ENCODE results near the gene RBM38.

RBM38 gene

GRCh38 chr20:57439993-57440392 lies 48.8 kb downstream of the RBM38 start:
- no peak for DNase-seq

DNA sequence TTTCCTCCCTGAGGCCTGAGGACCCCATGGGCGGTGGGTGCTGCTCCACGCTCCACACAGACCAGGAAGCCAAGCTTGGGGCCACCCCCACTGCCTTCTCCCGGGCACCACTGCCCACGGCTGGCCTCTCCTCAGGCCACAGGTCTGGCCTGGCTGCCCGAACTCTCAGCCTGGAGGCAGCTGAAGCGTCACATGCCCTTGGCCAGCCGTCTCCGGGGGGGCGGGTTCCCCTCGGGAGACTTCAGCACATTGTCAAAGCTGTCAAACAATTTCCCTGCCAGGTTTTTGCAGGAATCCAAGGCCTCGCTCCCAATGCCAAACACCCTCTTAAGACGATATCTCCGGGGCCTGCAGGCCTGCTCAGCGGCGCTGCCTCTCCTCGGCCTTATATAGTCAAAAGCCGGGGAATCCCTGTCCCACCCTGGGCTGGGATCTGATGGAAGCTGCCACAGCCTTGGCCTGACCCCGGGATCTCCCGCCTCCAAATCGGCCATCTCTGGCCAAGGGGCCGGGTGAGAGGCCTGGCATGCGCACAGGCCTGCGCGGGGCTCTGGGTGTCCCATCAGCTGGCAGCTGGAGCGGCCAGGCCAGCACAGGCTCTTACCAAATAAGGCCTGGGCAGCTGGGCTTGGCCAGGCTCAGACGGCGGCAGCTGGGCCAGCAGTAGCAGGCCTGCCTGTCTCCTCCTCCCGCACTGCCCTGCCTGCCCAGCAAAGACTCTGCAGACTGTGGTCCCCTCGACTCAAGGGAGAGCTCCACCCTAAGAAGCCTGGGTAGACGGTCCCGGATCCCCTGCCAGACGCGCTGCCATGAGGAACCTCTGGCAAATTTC lies 49.7 kb downstream of the RBM38 start:
- DNase-seq = peak; percentile 82

DNA sequence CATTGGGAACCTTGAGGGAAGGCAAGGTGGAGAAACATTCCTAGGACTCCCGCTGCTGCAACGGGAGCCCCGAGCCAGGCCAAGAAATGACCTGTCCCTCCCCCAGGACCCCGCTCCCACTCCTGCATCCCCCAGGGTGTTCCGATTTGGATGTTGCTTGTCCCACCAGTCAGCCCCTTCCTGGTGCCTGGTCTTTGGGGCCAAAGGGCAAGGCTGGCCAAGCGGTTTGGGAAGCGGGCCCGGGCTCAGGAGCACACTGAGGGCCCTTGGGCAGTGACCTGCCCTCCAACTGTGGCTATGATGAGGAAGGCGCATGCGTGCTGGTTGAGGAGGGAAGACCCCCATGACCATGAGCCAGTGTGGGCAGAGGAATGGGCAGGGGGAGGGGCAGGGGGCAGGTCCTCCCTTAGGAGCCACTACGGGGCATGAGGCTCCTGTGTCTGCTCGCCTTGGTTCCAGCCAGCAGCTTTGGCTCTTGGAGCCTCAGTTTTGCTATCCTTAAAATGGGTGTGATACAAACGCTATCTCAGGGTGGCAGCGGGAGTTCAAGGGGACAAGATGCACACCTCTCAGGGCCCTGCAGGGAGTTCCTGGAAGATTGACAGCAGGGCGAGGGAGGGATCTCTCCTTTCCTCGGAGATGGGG lies 50.4 kb downstream of the RBM38 start:
- DNase-seq = no peak

GRCh38 chr20:57442158-57442887 lies 51.1 kb downstream of the RBM38 start:
- DNase-seq = no peak

DNA sequence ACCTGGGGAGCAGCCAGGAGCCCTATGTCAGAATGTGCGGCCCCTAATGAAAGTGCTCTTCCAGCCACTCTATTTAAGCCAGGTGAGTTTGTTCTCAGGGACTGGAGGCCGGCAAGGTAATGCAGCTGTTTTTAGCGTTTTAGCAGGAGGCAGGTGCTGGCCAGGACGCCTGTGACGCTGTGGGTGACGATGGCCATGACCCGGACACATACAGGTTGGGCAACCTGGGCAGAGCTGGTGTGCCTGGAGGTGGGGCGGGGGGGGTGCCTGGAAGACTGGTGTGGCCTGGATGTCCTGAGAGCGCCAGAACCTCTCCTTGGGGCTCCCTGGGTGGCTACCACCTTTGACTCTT lies 51.7 kb downstream of the RBM38 start:
- DNase-seq = no peak

DNA sequence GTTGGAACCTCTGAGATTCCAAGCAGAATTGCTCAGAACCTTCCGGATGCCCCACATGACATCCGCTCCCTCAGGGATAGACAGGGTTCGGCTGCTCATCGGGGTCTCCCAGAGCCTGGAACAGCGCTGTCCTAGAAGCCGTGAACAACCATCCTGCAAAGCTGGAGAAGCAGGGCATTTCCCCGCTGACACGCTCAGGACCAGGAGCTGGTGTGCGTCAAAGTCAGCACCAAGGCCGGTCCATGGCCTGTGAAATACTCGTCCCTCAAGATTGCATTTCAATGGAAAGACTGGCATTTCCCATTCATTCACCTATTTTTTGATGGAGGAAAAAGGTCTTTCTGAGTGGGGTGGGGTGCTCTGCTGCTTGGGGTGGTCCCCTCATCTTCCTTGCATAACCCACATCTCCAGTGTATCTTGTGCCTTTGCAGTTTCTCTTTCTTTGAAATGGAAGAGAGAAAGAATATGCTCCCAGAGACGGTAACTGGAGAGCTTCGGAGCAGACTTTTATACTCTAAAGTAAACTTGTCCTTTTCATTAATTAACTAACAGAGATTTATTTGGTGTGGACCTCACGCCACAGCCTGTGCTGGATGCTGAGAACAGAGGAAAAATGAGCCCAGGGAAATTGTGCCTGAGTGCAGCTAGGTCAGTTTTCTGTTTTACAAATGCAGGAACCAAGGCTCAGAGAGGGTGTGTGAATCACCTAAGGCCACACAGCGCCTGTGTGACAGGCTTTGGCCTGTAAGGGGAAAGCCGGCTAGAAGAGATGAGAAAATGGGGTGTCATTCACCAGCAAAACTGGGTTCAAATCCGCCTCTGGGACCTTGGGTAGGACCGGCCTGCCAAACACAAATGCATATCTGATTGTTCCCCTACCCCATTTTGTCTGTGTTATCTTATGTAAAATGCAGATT lies 52.4 kb downstream of the RBM38 start:
- no peak for DNase-seq

- DNase-seq = no peak
These were observed 53.3 kb downstream of the RBM38 start for GRCh38 chr20:57444394-57445048.

- peak; percentile 30 for DNase-seq
These were observed 54.1 kb downstream of the RBM38 start for GRCh38 chr20:57445298-57445697.

DNA sequence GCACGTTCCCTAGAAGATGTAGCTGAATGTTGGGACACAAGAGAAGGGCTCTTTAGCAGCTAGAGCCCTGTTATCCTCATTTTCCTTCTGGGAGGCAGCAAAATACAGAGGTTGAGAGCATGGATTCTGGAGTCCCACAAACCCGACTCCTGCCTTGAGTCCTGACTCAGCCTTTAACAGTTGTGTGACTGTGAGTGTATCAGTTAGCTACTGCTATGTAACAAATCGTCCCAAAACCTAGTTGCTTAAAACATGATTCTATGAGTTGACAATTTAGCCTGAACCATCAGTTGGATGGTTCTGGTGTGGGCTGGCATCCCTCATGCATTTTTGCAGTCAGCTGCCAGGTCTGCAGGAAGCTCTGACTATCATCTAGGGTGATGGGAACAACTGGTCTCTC lies 54.6 kb downstream of the RBM38 start:
- no peak for DNase-seq

GRCh38 chr20:57448764-57449354 lies 57.7 kb downstream of the RBM38 start:
- no peak for DNase-seq

DNA sequence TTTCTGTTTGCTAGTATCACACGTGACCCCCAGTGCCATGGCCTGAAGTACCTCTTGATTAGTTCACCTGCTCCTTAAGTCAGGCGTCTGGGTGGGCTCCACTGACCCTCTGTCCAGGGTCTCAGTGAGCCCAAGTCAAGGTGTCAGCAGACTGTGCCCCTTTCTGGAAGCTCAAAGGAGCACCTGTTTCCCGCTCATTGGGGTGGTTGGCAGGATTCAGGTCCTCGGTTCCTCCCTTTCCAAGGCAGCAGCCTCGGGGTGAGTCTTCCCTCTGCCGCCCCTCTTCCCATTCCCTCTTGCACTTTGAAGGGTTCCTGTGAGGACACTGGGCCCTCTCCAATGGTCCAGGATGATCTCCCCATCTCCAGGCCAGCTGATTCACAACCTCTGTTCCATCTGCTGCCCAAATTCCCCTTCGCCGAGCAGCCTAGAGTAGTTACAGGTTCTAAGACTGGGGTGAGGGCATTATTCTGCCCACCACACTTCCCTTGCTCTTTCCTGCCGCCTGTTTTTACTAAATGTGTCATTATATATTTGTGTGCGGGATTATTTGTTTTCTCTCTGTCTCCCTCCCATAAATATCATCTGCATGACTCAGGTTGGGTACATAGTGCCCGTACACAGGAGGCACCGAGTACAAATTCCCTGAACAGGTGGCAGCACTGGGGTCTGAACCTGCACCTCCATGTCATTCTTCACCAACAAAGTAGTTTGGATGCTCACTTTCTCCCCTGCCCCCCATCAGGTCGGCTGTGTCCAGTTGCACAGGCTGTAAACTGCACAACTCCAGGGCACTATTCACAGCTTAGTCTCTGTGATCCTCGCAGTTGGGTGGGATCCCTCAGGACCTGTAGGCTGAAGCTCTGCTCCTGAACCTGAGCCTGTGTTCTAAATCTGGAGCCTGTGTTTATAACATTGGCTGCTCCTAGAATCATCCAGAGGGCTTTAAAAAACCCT lies 58.5 kb downstream of the RBM38 start:
- DNase-seq = no peak

DNA sequence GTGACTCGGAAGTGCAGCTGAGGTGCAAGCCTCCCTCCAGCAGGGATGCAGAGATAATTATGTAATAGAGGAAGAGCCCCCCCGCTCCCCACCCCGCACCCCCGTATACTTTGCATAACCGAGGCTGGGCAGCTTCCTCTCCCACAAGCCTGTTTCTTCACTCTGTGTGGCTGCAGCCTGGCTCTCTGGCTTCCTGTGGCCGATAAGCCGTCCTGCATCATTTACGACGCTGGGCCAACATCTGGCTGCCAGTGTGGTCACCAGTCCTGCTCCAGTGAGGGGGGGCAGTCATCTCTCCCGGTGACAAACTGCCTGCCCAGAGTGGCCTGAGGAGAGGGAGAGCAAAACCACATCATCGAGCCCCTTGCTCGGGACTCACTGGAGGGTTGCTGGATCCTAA lies 59.2 kb downstream of the RBM38 start:
- DNase-seq = no peak

- DNase-seq = no peak
These were observed 59.7 kb downstream of the RBM38 start for GRCh38 chr20:57450931-57451330.

- no peak for DNase-seq
These were observed 60.2 kb downstream of the RBM38 start for GRCh38 chr20:57451431-57451794.

GRCh38 chr20:57451795-57452661 lies 60.8 kb downstream of the RBM38 start:
- DNase-seq = no peak

- no peak for DNase-seq
These were observed 64.2 kb downstream of the RBM38 start for GRCh38 chr20:57455386-57455785.

- no peak for DNase-seq
These were observed 64.9 kb downstream of the RBM38 start for GRCh38 chr20:57456116-57456515.

GRCh38 chr20:57457243-57458095 lies 66.3 kb downstream of the RBM38 start:
- DNase-seq = no peak
